HG03521 (cell line): ENCODE data around the gene SRR.

Experiments used
- ATAC-seq: cut with Tn5 transposase; IDR thresholded peaks from one replicate; pipeline ENCODE4 v1.9.1; 2021; ENCODE audit warnings: mild to moderate bottlenecking, moderate library complexity; ENCODE audit not compliant: unreplicated experiment

Gene SRR

GRCh38 chr17:2369551-2370210 is 65.9 kb downstream of the SRR start:
- ATAC-seq, result no peak

- ATAC-seq, result no peak
Observed at GRCh38 chr17:2370211-2370589, 66.5 kb downstream of the SRR start.

GRCh38 chr17:2371183-2372130 is 67.7 kb downstream of the SRR start:
- ATAC-seq, result no peak

GRCh38 chr17:2372180-2372579 is 68.4 kb downstream of the SRR start:
- ATAC-seq, result no peak

GRCh38 chr17:2372681-2373080 is 68.9 kb downstream of the SRR start:
- no peak for ATAC-seq

GRCh38 chr17:2373179-2373578 is 69.4 kb downstream of the SRR start:
- ATAC-seq, result no peak
